Measurements from ENCODE around the gene COL15A1. TPM values are rescaled to one million over a fixed set of nuclear protein-coding genes. Genes with fewer than 3 reads are reported as not detected.

COL15A1 gene
- total RNA-seq, 4 donors from 2014 or later = 20.7 to 98.5 (median 55.0) TPM

DNA sequence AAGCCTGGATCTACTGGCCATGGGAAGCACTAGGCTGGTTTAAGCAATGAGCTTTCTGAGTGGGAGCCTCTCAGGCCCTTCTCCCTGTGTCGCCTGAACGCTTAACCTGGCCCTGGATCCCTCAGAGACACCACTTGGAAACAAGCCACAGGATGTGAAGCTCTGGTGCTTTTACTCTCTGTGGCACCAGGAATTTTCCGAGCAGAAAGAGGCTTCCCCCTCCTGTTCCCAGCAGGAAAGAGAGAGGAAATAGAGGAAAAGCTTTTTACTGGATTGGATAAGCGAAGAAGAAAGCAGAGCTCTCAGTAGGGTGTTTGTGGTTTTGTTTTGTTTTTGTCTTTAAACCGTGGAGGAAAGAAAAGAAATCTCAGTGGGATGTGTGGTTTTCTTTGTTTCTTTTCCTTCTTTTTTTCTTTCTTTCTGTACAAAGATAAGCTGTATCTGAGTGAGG is 34.5 kb downstream of the COL15A1 start:
- TF ChIP-seq, protein P1, sequence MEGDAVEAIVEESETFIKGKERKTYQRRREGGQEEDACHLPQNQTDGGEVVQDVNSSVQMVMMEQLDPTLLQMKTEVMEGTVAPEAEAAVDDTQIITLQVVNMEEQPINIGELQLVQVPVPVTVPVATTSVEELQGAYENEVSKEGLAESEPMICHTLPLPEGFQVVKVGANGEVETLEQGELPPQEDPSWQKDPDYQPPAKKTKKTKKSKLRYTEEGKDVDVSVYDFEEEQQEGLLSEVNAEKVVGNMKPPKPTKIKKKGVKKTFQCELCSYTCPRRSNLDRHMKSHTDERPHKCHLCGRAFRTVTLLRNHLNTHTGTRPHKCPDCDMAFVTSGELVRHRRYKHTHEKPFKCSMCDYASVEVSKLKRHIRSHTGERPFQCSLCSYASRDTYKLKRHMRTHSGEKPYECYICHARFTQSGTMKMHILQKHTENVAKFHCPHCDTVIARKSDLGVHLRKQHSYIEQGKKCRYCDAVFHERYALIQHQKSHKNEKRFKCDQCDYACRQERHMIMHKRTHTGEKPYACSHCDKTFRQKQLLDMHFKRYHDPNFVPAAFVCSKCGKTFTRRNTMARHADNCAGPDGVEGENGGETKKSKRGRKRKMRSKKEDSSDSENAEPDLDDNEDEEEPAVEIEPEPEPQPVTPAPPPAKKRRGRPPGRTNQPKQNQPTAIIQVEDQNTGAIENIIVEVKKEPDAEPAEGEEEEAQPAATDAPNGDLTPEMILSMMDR (IDR thresholded peaks at IDR 0.05) = no peak
- ATAC-seq (ENCODE audit: low FRiP score) (no peak), DNase-seq (ENCODE audit: low spot score) (no peak)

DNA sequence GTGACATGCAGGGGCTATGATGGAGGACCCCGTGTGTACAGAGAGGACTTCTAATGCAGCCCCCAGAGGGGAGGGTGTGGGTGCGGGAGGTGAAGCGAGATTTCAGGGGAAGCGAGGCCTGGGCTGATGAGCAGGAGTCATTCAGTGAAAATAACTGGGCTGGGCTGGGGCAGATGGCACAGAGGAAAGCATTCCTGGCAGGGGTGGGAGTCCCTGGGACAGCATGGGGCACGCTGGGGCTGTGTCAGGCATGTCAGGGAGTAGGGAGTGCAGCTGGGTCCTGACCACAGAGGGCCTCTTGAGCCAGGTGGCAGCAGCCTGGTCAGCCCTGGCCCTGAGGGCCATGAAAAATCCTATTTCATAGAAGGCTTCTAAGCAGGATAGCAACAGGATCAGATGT is 36.6 kb downstream of the COL15A1 start:
- TF ChIP-seq, protein P1 (IDR thresholded peaks at IDR 0.05) = no peak
- ATAC-seq (ENCODE audit: low FRiP score) (no peak), DNase-seq (ENCODE audit: low spot score) (no peak)

DNA sequence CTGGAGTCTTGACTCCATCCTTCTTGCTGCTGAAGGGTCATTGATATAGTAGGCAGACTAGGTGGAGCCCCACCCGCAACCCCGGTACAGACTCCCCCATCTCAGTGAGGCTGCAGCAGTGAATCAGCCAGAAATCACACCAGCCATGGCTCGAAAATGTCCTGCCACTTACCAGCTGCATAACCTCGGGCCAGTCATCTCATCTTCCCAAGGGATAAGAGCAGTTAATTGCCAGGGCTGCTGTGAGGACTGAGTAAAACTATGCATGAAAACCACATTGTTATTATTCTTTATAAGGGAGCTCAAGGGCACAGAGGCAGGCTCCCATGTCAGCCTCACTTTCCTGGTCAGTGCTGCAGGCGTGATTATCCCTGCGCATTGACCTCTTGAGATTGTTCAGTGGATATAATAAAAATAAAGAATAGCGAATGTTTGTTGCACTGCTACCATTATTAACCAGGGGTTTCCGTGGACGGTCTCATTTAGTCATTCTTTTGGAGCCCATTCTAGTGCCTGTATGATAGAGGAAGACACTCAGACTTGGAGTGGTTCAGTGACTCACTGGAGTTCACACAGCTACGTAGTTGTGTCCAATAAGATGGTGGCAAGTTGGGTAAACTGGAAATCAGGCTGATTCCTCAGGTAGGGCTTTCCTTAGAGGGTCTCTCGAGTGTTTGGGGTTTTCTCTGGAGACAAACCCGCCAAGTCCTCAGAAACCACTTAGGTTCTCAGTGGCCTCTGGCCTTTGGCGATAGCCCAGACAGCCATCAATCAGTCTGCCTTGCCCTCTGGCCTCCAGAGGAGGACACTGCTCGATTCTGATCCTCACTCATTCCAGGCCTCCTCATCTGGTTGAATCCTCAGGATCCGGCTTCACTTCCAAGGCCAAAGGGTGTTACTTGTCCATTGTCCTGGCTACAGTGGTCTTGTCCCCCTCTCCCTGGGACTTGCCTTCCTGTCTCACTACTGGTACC is 39.9 kb downstream of the COL15A1 start:
- DNase-seq (ENCODE audit: low spot score) (no peak), ATAC-seq (ENCODE audit: low FRiP score) (no peak)
- TF ChIP-seq, protein P1 (IDR thresholded peaks at IDR 0.05) = no peak

DNA sequence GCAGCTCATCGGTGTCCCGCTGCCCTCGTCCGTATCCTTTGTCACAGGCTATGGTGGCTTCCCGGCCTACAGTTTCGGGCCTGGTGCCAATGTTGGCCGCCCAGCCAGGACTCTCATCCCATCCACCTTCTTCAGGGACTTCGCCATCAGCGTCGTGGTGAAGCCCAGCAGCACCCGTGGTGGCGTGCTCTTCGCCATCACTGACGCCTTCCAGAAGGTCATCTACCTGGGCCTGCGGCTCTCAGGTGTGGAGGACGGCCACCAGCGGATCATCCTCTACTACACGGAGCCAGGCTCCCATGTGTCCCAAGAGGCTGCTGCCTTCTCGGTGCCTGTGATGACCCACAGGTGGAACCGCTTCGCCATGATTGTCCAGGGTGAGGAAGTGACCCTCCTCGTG is 41.9 kb downstream of the COL15A1 start:
- no peak for DNase-seq (ENCODE audit: low spot score)
- ATAC-seq (ENCODE audit: low FRiP score) = no peak
- TF ChIP-seq, protein P1 (IDR thresholded peaks at IDR 0.05) = no peak

DNA sequence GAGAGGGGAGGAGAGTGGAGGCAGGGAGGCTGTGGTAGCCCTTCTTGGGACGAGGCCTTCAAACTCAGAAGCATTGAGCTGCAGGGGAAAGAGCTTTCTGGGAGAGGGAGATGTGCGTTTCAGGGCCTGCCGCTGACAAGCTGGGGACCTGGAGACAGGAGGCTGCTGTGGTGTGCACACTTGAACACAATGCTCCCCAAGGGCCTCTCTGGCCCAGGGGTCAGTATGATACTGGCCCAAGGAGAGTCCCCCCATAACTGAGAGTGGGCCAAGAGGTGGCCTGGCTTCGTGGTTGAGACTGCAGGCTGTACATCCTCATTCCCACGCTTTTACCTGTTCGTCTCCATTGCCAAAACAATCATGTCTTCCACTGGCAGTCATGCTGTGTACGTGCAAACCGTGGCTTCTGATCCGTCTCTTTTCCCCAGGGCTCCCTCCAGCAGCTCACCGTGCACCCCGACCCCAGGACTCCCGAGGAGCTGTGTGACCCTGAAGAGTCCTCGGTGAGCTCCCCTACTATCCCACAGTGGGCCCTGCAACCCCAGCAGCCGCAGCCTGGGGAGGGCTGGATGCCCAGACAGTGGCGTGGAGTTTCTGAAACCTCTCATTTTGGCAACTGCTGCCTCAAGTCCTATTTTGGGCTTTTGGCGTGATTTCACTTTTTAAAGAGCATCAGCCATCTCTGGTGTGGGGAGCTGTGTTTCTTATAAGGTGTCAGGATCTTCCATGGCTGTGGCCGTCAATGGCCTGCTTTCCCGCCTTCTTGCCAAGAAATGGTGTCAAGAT is 43.4 kb downstream of the COL15A1 start:
- ATAC-seq (ENCODE audit: low FRiP score) = no peak
- TF ChIP-seq, protein P1 (IDR thresholded peaks at IDR 0.05) = no peak
- no peak for DNase-seq (ENCODE audit: low spot score)

DNA sequence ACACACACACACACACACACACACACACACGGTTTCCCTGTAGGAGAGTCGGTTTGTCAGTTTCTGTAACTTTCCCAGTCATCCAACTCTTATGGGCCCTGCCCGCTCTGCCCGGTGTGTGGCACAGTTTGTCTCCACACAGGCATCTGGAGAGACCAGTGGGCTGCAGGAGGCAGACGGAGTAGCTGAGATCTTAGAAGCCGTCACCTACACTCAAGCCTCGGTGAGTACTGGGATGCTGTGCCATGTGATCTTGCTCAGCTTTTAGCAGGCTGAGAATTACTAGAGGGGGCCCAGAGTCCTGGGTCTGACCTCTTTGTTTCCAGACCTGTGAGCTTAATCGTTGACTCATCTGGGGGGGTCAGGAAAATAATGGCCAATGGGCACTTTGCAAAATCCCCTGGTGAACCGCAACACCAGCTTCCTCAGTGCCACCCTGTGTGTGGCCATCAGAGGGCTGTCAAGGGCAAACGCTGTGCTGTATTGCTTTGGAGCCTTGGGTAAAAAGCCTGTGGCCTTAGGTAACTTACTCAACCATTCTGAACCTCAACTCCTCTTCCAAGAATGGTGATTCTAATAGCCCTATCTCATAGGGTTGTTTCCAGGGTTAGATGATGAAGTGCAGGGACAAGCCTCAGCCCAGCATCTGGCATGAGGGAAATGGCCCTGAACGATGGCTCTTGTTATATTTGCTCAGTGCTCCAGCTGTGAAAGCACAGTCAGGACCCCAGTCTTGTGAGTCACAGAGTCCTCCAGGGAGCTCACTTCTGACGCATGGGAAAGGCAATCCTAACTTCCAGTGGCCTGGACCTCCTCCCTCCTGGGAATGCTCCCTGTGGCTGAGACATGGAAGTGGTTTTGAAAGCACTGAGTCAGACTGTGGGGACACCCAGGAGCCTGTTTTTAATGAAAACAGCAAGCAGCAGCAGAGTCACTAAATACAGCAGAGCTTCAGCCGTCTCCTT is 45.6 kb downstream of the COL15A1 start:
- DNase-seq (ENCODE audit: low spot score) (peak; percentile 50), ATAC-seq (ENCODE audit: low FRiP score) (peak; percentile 78)
- TF ChIP-seq, protein P1 (IDR thresholded peaks at IDR 0.05) = no peak
